ENCODE measurements around the gene PYROXD2. TPM values are rescaled to one million over a fixed set of nuclear protein-coding genes. Genes with fewer than 3 reads are reported as not detected.

The PYROXD2 gene
- total RNA-seq, 1 experiment from 2014 or later, result 0.69 TPM

GRCh38 chr10:98415731-98416119 lies 743 bp upstream of the PYROXD2 start:
- DNase-seq (ENCODE audit: low read depth), result no peak

- no peak for DNase-seq (ENCODE audit: low read depth)
These were observed 427 bp downstream of the PYROXD2 start for GRCh38 chr10:98414578-98414931.

- DNase-seq (ENCODE audit: low read depth), result no peak
These were observed 3.2 kb downstream of the PYROXD2 start for GRCh38 chr10:98411768-98412167.

- DNase-seq (ENCODE audit: low read depth), result no peak
These were observed 3.8 kb downstream of the PYROXD2 start for GRCh38 chr10:98411166-98411565.

GRCh38 chr10:98410759-98411158 lies 4.2 kb downstream of the PYROXD2 start:
- DNase-seq (ENCODE audit: low read depth), result no peak

DNA sequence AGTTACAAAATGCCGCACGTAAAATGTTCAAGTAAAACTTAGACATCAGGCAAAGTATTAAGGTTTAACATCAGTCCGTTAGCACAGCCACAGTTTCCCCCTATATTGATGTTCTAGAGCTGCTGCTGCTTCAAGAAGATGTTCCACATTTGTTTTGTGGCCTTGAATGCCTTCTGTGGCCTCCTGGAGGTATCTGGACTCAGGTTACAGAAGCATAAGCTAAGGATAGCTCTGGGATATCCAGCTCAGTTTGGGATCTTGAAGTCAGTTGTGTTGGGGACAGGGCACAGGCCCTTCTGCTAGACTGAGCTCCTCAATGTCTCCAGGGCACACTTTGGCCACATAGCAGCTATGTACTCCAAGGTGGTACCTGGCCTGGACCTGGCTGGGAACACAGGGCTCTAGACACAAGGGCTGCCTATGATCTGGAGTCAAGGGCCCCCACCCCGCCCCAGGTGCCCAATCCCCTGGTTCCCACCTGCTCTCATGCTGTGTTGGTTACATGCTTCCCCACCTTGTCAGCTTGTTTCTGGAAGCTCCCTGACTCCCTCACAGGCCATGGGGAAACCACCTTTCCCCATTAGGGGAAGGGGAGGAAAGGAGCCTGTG lies 4.7 kb downstream of the PYROXD2 start:
- no peak for DNase-seq (ENCODE audit: low read depth)

DNA sequence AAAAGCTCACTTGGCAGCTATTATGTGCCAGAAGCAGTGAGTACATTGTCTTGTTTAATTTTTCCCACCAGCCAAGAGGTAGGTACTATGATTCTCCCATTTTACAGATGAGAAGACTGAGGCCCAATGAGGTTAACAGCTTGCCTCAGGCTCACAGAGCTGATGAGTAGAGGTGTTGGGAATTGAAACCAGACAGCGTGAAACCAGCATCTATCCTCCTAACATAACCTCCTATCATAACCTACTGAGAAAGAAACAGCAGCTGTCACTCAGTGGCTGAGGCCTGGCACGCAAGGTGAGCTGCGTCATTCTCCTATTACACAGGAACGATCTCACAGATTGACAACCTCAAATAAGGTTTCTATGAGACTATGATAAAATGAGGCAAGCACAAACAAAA lies 6.2 kb downstream of the PYROXD2 start:
- DNase-seq (ENCODE audit: low read depth), result no peak

DNA sequence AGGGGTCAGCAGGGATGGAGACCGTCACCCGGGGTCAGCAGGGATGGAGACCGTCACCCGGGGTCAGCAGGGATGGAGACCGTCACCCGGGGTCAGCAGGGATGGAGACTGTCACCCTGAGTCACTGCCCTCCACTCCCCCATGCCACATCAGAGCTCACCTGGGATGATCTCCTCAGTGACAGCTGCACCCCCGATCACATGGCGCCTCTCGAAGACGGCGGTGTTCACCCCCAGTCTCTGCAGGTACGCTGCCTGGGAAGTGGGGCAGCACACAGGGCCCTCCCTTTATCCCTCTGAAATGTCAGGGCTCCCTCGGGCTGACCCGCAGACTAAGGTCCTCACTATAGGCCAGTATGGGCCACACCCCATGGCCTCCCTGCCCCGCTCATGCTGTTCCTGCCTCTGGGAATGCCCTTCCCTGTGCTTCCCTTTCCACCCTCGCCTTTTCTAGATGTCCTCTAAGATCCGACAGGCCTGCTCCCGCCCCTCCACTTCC lies 7.2 kb downstream of the PYROXD2 start:
- DNase-seq (ENCODE audit: low read depth), result no peak

GRCh38 chr10:98407017-98407743 lies 7.8 kb downstream of the PYROXD2 start:
- DNase-seq (ENCODE audit: low read depth), result no peak

DNA sequence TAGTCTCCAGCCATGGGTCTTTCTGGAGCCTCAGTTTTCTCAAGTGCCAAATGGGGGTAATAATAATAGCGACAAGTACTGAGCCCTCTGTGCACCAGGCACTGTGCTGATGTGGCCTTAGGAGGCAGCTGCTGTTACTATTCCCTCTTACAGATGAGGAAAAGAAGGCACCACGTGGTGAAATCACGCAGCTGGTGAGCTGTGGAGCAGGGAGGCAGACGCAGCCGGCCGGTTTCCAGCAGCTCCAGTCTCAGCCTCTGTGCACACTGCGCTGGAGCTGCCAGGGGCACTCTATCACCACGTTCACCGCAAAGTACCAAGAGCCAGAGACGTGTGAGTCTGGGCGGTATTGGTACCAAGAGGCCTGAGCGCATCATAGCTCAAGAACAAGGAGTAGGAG lies 9.6 kb downstream of the PYROXD2 start:
- no peak for DNase-seq (ENCODE audit: low read depth)

- DNase-seq (ENCODE audit: low read depth), result peak; percentile 61
These were observed 10.2 kb downstream of the PYROXD2 start for GRCh38 chr10:98404571-98405359.

- DNase-seq (ENCODE audit: low read depth), result peak; percentile 53
These were observed 11.0 kb downstream of the PYROXD2 start for GRCh38 chr10:98403812-98404504.

DNA sequence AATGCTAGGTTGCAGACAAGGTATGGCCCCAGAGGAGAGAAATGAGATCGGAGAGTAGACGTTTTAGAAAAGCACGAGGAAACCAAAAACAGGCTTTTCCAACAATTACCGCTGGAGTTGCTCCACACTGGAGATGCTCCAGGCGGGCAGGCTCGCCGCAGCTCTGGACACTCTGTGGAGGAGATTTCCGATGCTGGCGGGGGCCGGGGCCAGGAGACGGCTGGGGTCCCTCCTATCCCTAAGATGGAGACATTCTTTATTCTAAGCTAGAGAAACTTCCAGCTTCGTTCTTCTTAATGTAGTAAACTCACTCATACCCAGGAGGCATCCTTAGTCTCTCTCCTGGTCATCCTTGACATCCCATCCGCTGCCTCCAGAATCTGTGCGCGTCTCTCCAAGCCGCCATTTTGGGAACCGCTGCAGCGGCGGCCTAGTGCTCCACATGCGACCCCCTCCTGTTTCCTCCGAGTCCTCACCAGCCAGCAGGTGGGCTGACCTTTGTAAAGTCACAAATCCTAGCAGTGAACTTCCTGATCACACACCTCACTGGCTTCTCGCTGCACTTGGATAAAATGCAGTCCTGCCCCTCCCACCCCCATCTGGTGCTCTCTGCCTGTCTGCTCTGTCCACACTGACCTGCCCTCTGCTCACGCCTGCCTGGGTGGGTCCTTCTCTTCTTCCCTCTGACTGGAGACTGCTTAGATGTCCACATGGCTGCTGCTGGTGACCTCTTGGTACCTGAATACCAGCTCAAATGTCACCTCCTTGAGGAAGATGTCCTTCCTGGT lies 11.9 kb downstream of the PYROXD2 start:
- no peak for DNase-seq (ENCODE audit: low read depth)

DNA sequence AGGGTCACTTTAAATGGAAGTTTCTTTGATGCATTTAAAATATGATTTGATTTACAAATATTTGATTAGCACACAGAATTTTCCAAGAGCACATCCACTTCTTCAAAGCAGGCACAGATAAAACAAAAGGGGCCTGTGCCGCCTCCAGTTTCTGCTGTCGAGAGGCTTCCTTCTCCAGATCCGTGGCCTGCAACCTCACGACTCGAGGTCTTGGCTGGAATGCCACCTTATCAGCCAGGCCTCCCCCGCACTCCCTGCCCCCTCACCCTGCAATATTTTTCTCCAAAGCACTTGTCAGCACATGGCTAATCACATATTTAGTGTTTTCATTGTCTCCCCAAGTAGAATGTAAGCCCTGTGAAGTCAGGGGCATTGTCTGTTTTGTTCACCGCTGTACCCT lies 12.5 kb downstream of the PYROXD2 start:
- DNase-seq (ENCODE audit: low read depth), result no peak

DNA sequence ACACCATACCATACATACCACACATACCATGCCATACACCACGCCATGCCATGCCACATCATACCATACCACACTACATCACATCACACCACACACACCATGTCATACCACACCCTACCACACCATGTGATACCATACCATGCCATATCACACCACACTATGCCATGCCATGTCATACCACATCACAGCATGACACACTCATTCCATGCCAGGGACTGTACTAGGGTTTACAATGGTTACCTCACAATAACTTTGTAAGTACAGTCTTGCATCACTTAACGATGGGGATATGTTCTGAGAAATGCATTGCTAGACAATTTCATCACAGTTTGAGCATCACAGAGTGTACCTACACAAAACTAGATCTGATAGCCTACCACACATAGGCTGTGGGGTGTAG lies 14.5 kb downstream of the PYROXD2 start:
- DNase-seq (ENCODE audit: low read depth), result no peak

DNA sequence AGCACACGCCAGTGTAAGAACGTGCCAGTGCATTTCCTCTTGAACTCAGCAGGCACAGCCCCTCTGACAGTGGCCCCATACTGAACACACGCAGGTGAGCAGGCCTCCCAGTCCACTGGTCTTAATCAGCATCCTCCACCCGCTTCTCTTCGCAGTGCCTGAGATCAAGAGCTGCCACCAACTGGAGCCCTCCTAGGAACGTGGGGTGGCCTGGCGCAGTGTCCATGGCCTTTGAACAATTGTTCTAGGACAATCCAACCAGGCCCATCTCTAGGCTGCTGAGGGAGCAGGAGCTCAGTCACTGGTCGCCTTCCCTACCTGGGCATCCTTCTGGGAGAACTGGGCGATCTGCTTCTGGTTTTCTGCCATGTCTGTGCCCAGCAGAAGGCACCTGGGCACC lies 15.2 kb downstream of the PYROXD2 start:
- DNase-seq (ENCODE audit: low read depth), result no peak

GRCh38 chr10:98397089-98397600 lies 17.8 kb downstream of the PYROXD2 start:
- no peak for DNase-seq (ENCODE audit: low read depth)

GRCh38 chr10:98396096-98397063 lies 18.6 kb downstream of the PYROXD2 start:
- DNase-seq (ENCODE audit: low read depth), result no peak

- DNase-seq (ENCODE audit: low read depth), result no peak
These were observed 20.0 kb downstream of the PYROXD2 start for GRCh38 chr10:98394851-98395440.
